Measurements from ENCODE around the gene GCNA. TPM values are rescaled to one million over a fixed set of nuclear protein-coding genes. Genes with fewer than 3 reads are reported as not detected.
"Not testable (repeated sequence)": the region's sequence is repeated elsewhere in the genome, so short reads cannot be mapped to it uniquely, and the experiment has no call there.

The GCNA gene
- total RNA-seq, 2 experiments from 2014 or later: 3.1 to 3.5 TPM

- H3K36me3 Mint-ChIP-seq (ENCODE audit: low read depth): peaks cover 62% of the 10 kb centered on the region
- intact Hi-C loops (cut with DNase I, micrococcal nuclease): no loop called here
- H3K4me3 Mint-ChIP-seq: no peak overlapping the region
- H3K27ac Mint-ChIP-seq: no peak overlapping the region
- ChIA-PET POLR2A (no interaction called here), CTCF (no interaction called here)
- H3K27me3 Mint-ChIP-seq: no peaks in the 10 kb centered on the region
- no peaks in the 10 kb centered on the region for H3K9me3 Mint-ChIP-seq (ENCODE audit: low read depth)
- DNase-seq: no peak
- no peaks in the 10 kb centered on the region for H3K4me1 Mint-ChIP-seq
- no peak for ATAC-seq
Measured at GRCh38 chrX:71558920-71559319, 19.3 kb upstream of the GCNA start.

- H3K27me3 Mint-ChIP-seq; H3K9me3 Mint-ChIP-seq (ENCODE audit: low read depth); H3K4me3 Mint-ChIP-seq; DNase-seq; CTCF ChIA-PET; H3K27ac Mint-ChIP-seq; POLR2A ChIA-PET; ATAC-seq; H3K4me1 Mint-ChIP-seq: not testable (repeated sequence)
- intact Hi-C loops (cut with DNase I, micrococcal nuclease): loop anchor here in 1 of 2 experiments (5.0 kb wide), 1 partner anchor 157 kb away; no protein-coding TSS in a partner anchor
- H3K36me3 Mint-ChIP-seq (ENCODE audit: low read depth): peaks cover 63% of the 10 kb centered on the region
Measured at GRCh38 chrX:71559773-71560172, 18.5 kb upstream of the GCNA start.

- intact Hi-C loops (cut with DNase I, micrococcal nuclease): loop anchor here in 1 of 2 experiments (5.0 kb wide), 1 partner anchor 162 kb away; no protein-coding TSS in a partner anchor
- ChIA-PET POLR2A (no interaction called here), CTCF (interaction anchor here (0.9 to 1.1 kb wide), 3 partner anchors 14 to 88 kb away, joined by 3 to 5 read pairs (median 4); no protein-coding TSS in a partner anchor)
- peaks cover 67% of the 10 kb centered on the region for H3K36me3 Mint-ChIP-seq (ENCODE audit: low read depth)
- no peaks in the 10 kb centered on the region for H3K9me3 Mint-ChIP-seq (ENCODE audit: low read depth)
- no peaks in the 10 kb centered on the region for H3K4me1 Mint-ChIP-seq
- no peaks in the 10 kb centered on the region for H3K27me3 Mint-ChIP-seq
- ATAC-seq: no peak
- no peak for DNase-seq
- no peak overlapping the region for H3K4me3 Mint-ChIP-seq
- H3K27ac Mint-ChIP-seq: no peak overlapping the region
Measured at GRCh38 chrX:71563921-71564320, 14.3 kb upstream of the GCNA start.

- no peaks in the 10 kb centered on the region for H3K4me1 Mint-ChIP-seq
- no peak for ATAC-seq
- no peaks in the 10 kb centered on the region for H3K9me3 Mint-ChIP-seq (ENCODE audit: low read depth)
- intact Hi-C loops (cut with DNase I, micrococcal nuclease): no loop called here
- ChIA-PET CTCF (no interaction called here), POLR2A (no interaction called here)
- no peak for DNase-seq
- no peak overlapping the region for H3K27ac Mint-ChIP-seq
- no peak overlapping the region for H3K4me3 Mint-ChIP-seq
- peaks cover 65% of the 10 kb centered on the region for H3K36me3 Mint-ChIP-seq (ENCODE audit: low read depth)
- H3K27me3 Mint-ChIP-seq: no peaks in the 10 kb centered on the region
Measured at GRCh38 chrX:71565474-71566041, 12.7 kb upstream of the GCNA start.

GRCh38 chrX:71571390-71571789 lies 6.8 kb upstream of the GCNA start:
- H3K4me3 Mint-ChIP-seq; H3K27ac Mint-ChIP-seq; ATAC-seq; POLR2A ChIA-PET; H3K9me3 Mint-ChIP-seq (ENCODE audit: low read depth); H3K4me1 Mint-ChIP-seq; intact Hi-C loops (cut with DNase I, micrococcal nuclease); H3K27me3 Mint-ChIP-seq; DNase-seq: not testable (repeated sequence)
- CTCF ChIA-PET: interaction anchor here (0.7 to 1.6 kb wide), 2 partner anchors 11 to 199 kb away, joined by 3 read pairs; no protein-coding TSS in a partner anchor
- peaks cover 52% of the 10 kb centered on the region for H3K36me3 Mint-ChIP-seq (ENCODE audit: low read depth)

- DNase-seq (no peak), ATAC-seq (no peak)
- ChIA-PET POLR2A (no interaction called here), CTCF (interaction anchor here (0.8 kb wide), 1 partner anchor 557 kb away, joined by 4 read pairs; no protein-coding TSS in a partner anchor)
- peaks cover 2% of the 10 kb centered on the region for H3K4me1 Mint-ChIP-seq
- no peak overlapping the region for H3K4me3 Mint-ChIP-seq
- H3K9me3 Mint-ChIP-seq (ENCODE audit: low read depth): no peaks in the 10 kb centered on the region
- H3K36me3 Mint-ChIP-seq (ENCODE audit: low read depth): peaks cover 49% of the 10 kb centered on the region
- H3K27me3 Mint-ChIP-seq: no peaks in the 10 kb centered on the region
- intact Hi-C loops (cut with DNase I, micrococcal nuclease): no loop called here
- no peak overlapping the region for H3K27ac Mint-ChIP-seq
Measured at GRCh38 chrX:71573590-71573989, 4.6 kb upstream of the GCNA start.

GRCh38 chrX:71577682-71578081 lies 555 bp upstream of the GCNA start:
- H3K4me3 Mint-ChIP-seq: no peak overlapping the region
- peaks cover 2% of the 10 kb centered on the region for H3K4me1 Mint-ChIP-seq
- DNase-seq (no peak), ATAC-seq (no peak)
- ChIA-PET POLR2A (no interaction called here), CTCF (no interaction called here)
- H3K9me3 Mint-ChIP-seq (ENCODE audit: low read depth): no peaks in the 10 kb centered on the region
- no peaks in the 10 kb centered on the region for H3K27me3 Mint-ChIP-seq
- intact Hi-C loops (cut with DNase I, micrococcal nuclease): no loop called here
- H3K27ac Mint-ChIP-seq: no peak overlapping the region
- peaks cover 44% of the 10 kb centered on the region for H3K36me3 Mint-ChIP-seq (ENCODE audit: low read depth)

GRCh38 chrX:71579136-71579989 lies 1.1 kb downstream of the GCNA start:
- H3K27ac Mint-ChIP-seq: no peak overlapping the region
- ATAC-seq (peak; percentile 26), DNase-seq (peak; percentile 5)
- H3K4me3 Mint-ChIP-seq: no peak overlapping the region
- intact Hi-C loops (cut with DNase I, micrococcal nuclease): no loop called here
- no peaks in the 10 kb centered on the region for H3K27me3 Mint-ChIP-seq
- peaks cover 2% of the 10 kb centered on the region for H3K4me1 Mint-ChIP-seq
- H3K9me3 Mint-ChIP-seq (ENCODE audit: low read depth): no peaks in the 10 kb centered on the region
- H3K36me3 Mint-ChIP-seq (ENCODE audit: low read depth): peaks cover 31% of the 10 kb centered on the region
- ChIA-PET CTCF (no interaction called here), POLR2A (no interaction called here)

GRCh38 chrX:71579990-71580380 lies 1.7 kb downstream of the GCNA start:
- intact Hi-C loops (cut with DNase I, micrococcal nuclease): loop anchor here (2.0 to 5.0 kb wide), 2 partner anchors 71 to 72 kb away; no protein-coding TSS in a partner anchor
- H3K4me1 Mint-ChIP-seq: peaks cover 2% of the 10 kb centered on the region
- no peaks in the 10 kb centered on the region for H3K9me3 Mint-ChIP-seq (ENCODE audit: low read depth)
- no peak overlapping the region for H3K27ac Mint-ChIP-seq
- ChIA-PET CTCF (no interaction called here), POLR2A (no interaction called here)
- peaks cover 26% of the 10 kb centered on the region for H3K36me3 Mint-ChIP-seq (ENCODE audit: low read depth)
- ATAC-seq (no peak), DNase-seq (no peak)
- no peak overlapping the region for H3K4me3 Mint-ChIP-seq
- no peaks in the 10 kb centered on the region for H3K27me3 Mint-ChIP-seq

GRCh38 chrX:71581210-71581609 lies 3.0 kb downstream of the GCNA start:
- Mint-ChIP-seq H3K27ac (peak overlapping the region; percentile 51), H3K4me3 (no peak overlapping the region), H3K27me3 (no peaks in the 10 kb centered on the region), H3K9me3 (ENCODE audit: low read depth) (no peaks in the 10 kb centered on the region), H3K36me3 (ENCODE audit: low read depth) (peaks cover 22% of the 10 kb centered on the region), H3K4me1 (peaks cover 2% of the 10 kb centered on the region)
- POLR2A ChIA-PET: no interaction called here
- intact Hi-C loops (cut with DNase I, micrococcal nuclease): loop anchor here (2.0 to 5.0 kb wide), 2 partner anchors 70 to 71 kb away; no protein-coding TSS in a partner anchor
- DNase-seq (no peak), ATAC-seq (no peak)
- CTCF ChIA-PET: no interaction called here

GRCh38 chrX:71586929-71587328 lies 8.7 kb downstream of the GCNA start:
- Mint-ChIP-seq H3K4me1 (no peaks in the 10 kb centered on the region), H3K9me3 (ENCODE audit: low read depth) (no peaks in the 10 kb centered on the region), H3K27me3 (no peaks in the 10 kb centered on the region), H3K36me3 (ENCODE audit: low read depth) (peaks cover 7% of the 10 kb centered on the region), H3K27ac (peak overlapping the region; percentile 76), H3K4me3 (no peak overlapping the region)
- ChIA-PET POLR2A (no interaction called here), CTCF (interaction anchor here (0.8 kb wide), 1 partner anchor 65 kb away, joined by 3 read pairs; no protein-coding TSS in a partner anchor)
- ATAC-seq (no peak), DNase-seq (no peak)
- intact Hi-C loops (cut with DNase I, micrococcal nuclease): no loop called here

- H3K4me1 Mint-ChIP-seq; H3K27me3 Mint-ChIP-seq; intact Hi-C loops (cut with DNase I, micrococcal nuclease); H3K4me3 Mint-ChIP-seq; POLR2A ChIA-PET; H3K27ac Mint-ChIP-seq; DNase-seq; ATAC-seq; H3K9me3 Mint-ChIP-seq (ENCODE audit: low read depth): not testable (repeated sequence)
- H3K36me3 Mint-ChIP-seq (ENCODE audit: low read depth): peaks cover 19% of the 10 kb centered on the region
- CTCF ChIA-PET: interaction anchor here (0.6 kb wide), 1 partner anchor 62 kb away, joined by 3 read pairs; no protein-coding TSS in a partner anchor
Measured at GRCh38 chrX:71593210-71593609, 15.0 kb downstream of the GCNA start.
